CD4-positive, alpha-beta T cell treated with Interleukin-12 subunit alpha and Interleukin-12 subunit beta, for 1 hour (primary cell): ENCODE measurements around the gene MCAT.

ENCODE experiments used
- DNase-seq: peaks from one replicate; pipeline ENCODE4 v3.0.0-alpha.2; 2020

Gene MCAT

GRCh38 chr22:43088984-43089717, 54.0 kb downstream of the MCAT start, which contains the start of gene TTLL1:
Gene TTLL1 (minus strand): TSS chr22:43089391. CDS start chr22:43075586, 13,805 bp downstream.
- DNase-seq, result peak; percentile 88

- DNase-seq, result no peak
These were observed 54.6 kb downstream of the MCAT start for GRCh38 chr22:43088627-43088983.

- DNase-seq, result peak; percentile 36
These were observed 57.3 kb downstream of the MCAT start for GRCh38 chr22:43085658-43086606.
